MCF 10A (cell line): Measurements from ENCODE around the gene FGF18. TPM values are rescaled to one million over a fixed set of nuclear protein-coding genes. Genes with fewer than 3 reads are reported as not detected.

ENCODE experiments used
- BruUV-seq: library from RNA; stranded (reverse); fragments of 400-500 nt; replicated peaks from 2 replicates; lab custom pipeline; 2021; lab: Mats Ljungman, UMichigan
- CTCF ChIA-PET: fragments of 300-600 bp; sonication (Branson Sonifier 250); formaldehyde crosslinking; extraction: SDS; loops from one replicate; lab custom pipeline; 2021; ENCODE audit warnings: antibody characterized with exemption, inconsistent platforms; lab: Yijun Ruan, JAX
- POLR2A ChIA-PET: fragments of 300-600, 350-650 bp; sonication (Branson Sonifier 250); formaldehyde crosslinking; extraction: SDS; loops from one replicate; lab custom pipeline; 2020; ENCODE audit warnings: antibody characterized with exemption, inconsistent platforms; lab: Yijun Ruan, JAX
- DNase-seq: peaks from one replicate; pipeline ENCODE4 v3.0.0-alpha.2; 2018; ENCODE audit not compliant: unreplicated experiment
- H3K27ac Mint-ChIP-seq: one replicate; pipeline ENCODE4 v1.8.0; 2022; ENCODE audit warnings: mild to moderate bottlenecking, low read depth, mixed read lengths; ENCODE audit not compliant: unreplicated experiment
- H3K27me3 Mint-ChIP-seq: one replicate; pipeline ENCODE4 v1.8.0; 2022; ENCODE audit warnings: mixed read lengths; ENCODE audit not compliant: insufficient read depth, unreplicated experiment
- H3K36me3 Mint-ChIP-seq: one replicate; pipeline ENCODE4 v1.8.0; 2022; ENCODE audit warnings: mild to moderate bottlenecking, moderate library complexity, mixed read lengths; ENCODE audit not compliant: insufficient read depth, unreplicated experiment
- H3K4me1 Mint-ChIP-seq: one replicate; pipeline ENCODE4 v1.8.0; 2022; ENCODE audit warnings: mixed read lengths; ENCODE audit not compliant: insufficient read depth, unreplicated experiment
- H3K4me3 Mint-ChIP-seq: one replicate; pipeline ENCODE4 v1.8.0; 2022; ENCODE audit warnings: mild to moderate bottlenecking, moderate library complexity, mixed read lengths; ENCODE audit not compliant: unreplicated experiment
- H3K9me3 Mint-ChIP-seq: one replicate; pipeline ENCODE4 v1.8.0; 2022; ENCODE audit warnings: mixed read lengths; ENCODE audit not compliant: unreplicated experiment
- CTCF ChIP-seq: fragments of 200-600 bp; IDR thresholded peaks from one replicate; pipeline ENCODE4 v1.8.0; 2022; ENCODE audit warnings: antibody characterized with exemption, mild to moderate bottlenecking; ENCODE audit not compliant: unreplicated experiment
- intact Hi-C: fragments of 100-400 bp; cut with micrococcal nuclease; formaldehyde crosslinking; loops from 2 replicates; pipeline ENCODE4 v1.14.1; 2022
- total RNA-seq: library from RNA; stranded (reverse); gene quantifications from 2 replicates; pipeline ENCODE4 v1.2.3, GENCODE V29; 2022

The FGF18 gene
- total RNA-seq, 1 experiment from 2014 or later: not detected

- no peaks in the 10 kb centered on the region for H3K9me3 Mint-ChIP-seq
- H3K27ac Mint-ChIP-seq: no peak overlapping the region
- ChIA-PET POLR2A (no interaction called here), CTCF (interaction anchor here (1.7 kb wide), 1 partner anchor 10 kb away, joined by 9 read pairs; the partner anchor contains the start of gene FGF18)
- intact Hi-C loops: no loop called here
- BruUV-seq: no TSS peak
- H3K27me3 Mint-ChIP-seq: no peaks in the 10 kb centered on the region
- H3K4me3 Mint-ChIP-seq: no peak overlapping the region
- DNase-seq: no peak
- TF ChIP-seq CTCF: no peak
- H3K4me1 Mint-ChIP-seq: no peaks in the 10 kb centered on the region
- peaks cover 10% of the 10 kb centered on the region for H3K36me3 Mint-ChIP-seq
These were observed 9.5 kb downstream of the FGF18 start for GRCh38 chr5:171428809-171429542.

GRCh38 chr5:171429543-171429910 lies 10.1 kb downstream of the FGF18 start:
- no peaks in the 10 kb centered on the region for H3K4me1 Mint-ChIP-seq
- peaks cover 10% of the 10 kb centered on the region for H3K36me3 Mint-ChIP-seq
- intact Hi-C loops: no loop called here
- H3K27me3 Mint-ChIP-seq: no peaks in the 10 kb centered on the region
- no peak for TF ChIP-seq CTCF
- DNase-seq: no peak
- BruUV-seq: no TSS peak
- H3K27ac Mint-ChIP-seq: no peak overlapping the region
- H3K4me3 Mint-ChIP-seq: no peak overlapping the region
- no peaks in the 10 kb centered on the region for H3K9me3 Mint-ChIP-seq
- ChIA-PET CTCF (interaction anchor here (1.7 kb wide), 1 partner anchor 11 kb away, joined by 9 read pairs; the partner anchor contains the start of gene FGF18), POLR2A (interaction anchor here (1.0 kb wide), 1 partner anchor 20 kb away, joined by 3 read pairs; no protein-coding TSS in a partner anchor)

- intact Hi-C loops: no loop called here
- Mint-ChIP-seq H3K4me3 (no peak overlapping the region), H3K27ac (no peak overlapping the region), H3K27me3 (no peaks in the 10 kb centered on the region), H3K4me1 (no peaks in the 10 kb centered on the region), H3K36me3 (peaks cover 10% of the 10 kb centered on the region), H3K9me3 (no peaks in the 10 kb centered on the region)
- DNase-seq: no peak
- no peak for TF ChIP-seq CTCF
- ChIA-PET CTCF (interaction anchor here (0.5 to 1.5 kb wide), 4 partner anchors 13 to 1026 kb away, joined by 3 to 8 read pairs (median 4); partner anchors contain the start of gene FGF18), POLR2A (interaction anchor here (0.6 kb wide), 1 partner anchor 756 kb away, joined by 4 read pairs; no protein-coding TSS in a partner anchor)
- no TSS peak for BruUV-seq
These were observed 11.9 kb downstream of the FGF18 start for GRCh38 chr5:171431251-171431777.

- Mint-ChIP-seq H3K4me1 (no peaks in the 10 kb centered on the region), H3K36me3 (peaks cover 10% of the 10 kb centered on the region), H3K9me3 (no peaks in the 10 kb centered on the region), H3K27me3 (no peaks in the 10 kb centered on the region), H3K4me3 (no peak overlapping the region), H3K27ac (no peak overlapping the region)
- CTCF ChIA-PET: interaction anchor here (0.6 to 1.5 kb wide), 2 partner anchors 13 to 83 kb away, joined by 4 to 8 read pairs; partner anchors contain the start of gene FGF18
- BruUV-seq: no TSS peak
- POLR2A ChIA-PET: no interaction called here
- TF ChIP-seq CTCF: no peak
- intact Hi-C loops: no loop called here
- no peak for DNase-seq
These were observed 12.6 kb downstream of the FGF18 start for GRCh38 chr5:171432076-171432475.
